RWPE2 (cell line): Measurements from ENCODE around the gene NEGR1.

Source experiments
- ATAC-seq: fragments of 200-7000 bp; cut with Tn5 transposase; 3 replicates; pipeline ENCODE4 v1.9.1; 2021; ENCODE audit warnings: low read depth
- DNase-seq: peaks from one replicate; pipeline ENCODE4 v3.0.0-alpha.2; 2020; ENCODE audit warnings: low spot score
- H3K27ac ChIP-seq: fragments of 450-650 bp; 2 replicates; pipeline ENCODE4 v1.5.1; 2017; ENCODE audit warnings: mild to moderate bottlenecking; ENCODE audit not compliant: poor library complexity, severe bottlenecking
- H3K27me3 ChIP-seq: fragments of 250-450 bp; sonication (Bioruptor Pico); 2 replicates; pipeline ENCODE4 v1.5.1; 2021; ENCODE audit warnings: mild to moderate bottlenecking, moderate library complexity; ENCODE audit not compliant: insufficient read depth, poor library complexity, severe bottlenecking
- H3K36me3 ChIP-seq: fragments of 250-450 bp; sonication (Bioruptor Pico); 2 replicates; pipeline ENCODE4 v1.5.1; 2020; ENCODE audit warnings: low read depth, mild to moderate bottlenecking, moderate library complexity
- H3K4me1 ChIP-seq: fragments of 250-450 bp; sonication (Bioruptor Pico); 2 replicates; pipeline ENCODE4 v1.5.1; 2021; ENCODE audit warnings: mild to moderate bottlenecking, moderate library complexity; ENCODE audit not compliant: insufficient read depth, poor library complexity, severe bottlenecking
- H3K4me3 ChIP-seq: fragments of 250-450 bp; sonication (Bioruptor Pico); 2 replicates; pipeline ENCODE4 v1.5.1; 2021; ENCODE audit warnings: mild to moderate bottlenecking, moderate library complexity; ENCODE audit not compliant: severe bottlenecking
- H3K9me3 ChIP-seq: fragments of 250-450 bp; sonication (Bioruptor Pico); 2 replicates; pipeline ENCODE4 v1.5.1; 2021; ENCODE audit warnings: mild to moderate bottlenecking, moderate library complexity; ENCODE audit not compliant: severe bottlenecking
- TF ChIP-seq, protein P1 (sequence below): fragments of 450-650 bp; IDR thresholded peaks from one replicate; pipeline ENCODE4 v1.5.1; 2017; ENCODE audit warnings: mild to moderate bottlenecking, moderate library complexity; ENCODE audit not compliant: poor library complexity, severe bottlenecking

NEGR1 gene

DNA sequence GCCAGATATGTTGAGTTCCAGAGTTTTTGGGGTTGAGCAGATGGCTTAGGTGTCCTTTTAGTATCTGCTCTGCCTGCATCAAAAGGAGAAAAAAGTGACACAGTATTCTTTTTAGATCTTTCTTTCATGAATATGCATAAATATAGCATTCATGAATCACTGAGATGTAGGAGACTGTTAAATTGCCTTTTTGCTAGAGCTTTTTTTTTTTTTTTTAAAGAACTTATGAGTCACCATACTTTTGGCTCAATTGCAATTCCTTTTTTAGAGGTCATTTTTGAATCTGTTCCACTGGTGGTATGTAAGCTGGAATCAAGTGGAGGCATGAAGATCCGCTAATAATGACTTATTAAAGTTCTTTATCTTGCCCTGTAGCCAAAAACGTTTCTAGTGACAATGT, 720.6 kb downstream of the NEGR1 start:
- H3K4me1 ChIP-seq, result no peaks in the 10 kb centered on the region
- ATAC-seq (no peak), DNase-seq (no peak)
- no peaks in the 10 kb centered on the region for H3K9me3 ChIP-seq
- no peak overlapping the region for H3K4me3 ChIP-seq
- no peak overlapping the region for H3K27ac ChIP-seq
- no peaks in the 10 kb centered on the region for H3K36me3 ChIP-seq
- no peaks in the 10 kb centered on the region for H3K27me3 ChIP-seq
- TF ChIP-seq, protein P1, sequence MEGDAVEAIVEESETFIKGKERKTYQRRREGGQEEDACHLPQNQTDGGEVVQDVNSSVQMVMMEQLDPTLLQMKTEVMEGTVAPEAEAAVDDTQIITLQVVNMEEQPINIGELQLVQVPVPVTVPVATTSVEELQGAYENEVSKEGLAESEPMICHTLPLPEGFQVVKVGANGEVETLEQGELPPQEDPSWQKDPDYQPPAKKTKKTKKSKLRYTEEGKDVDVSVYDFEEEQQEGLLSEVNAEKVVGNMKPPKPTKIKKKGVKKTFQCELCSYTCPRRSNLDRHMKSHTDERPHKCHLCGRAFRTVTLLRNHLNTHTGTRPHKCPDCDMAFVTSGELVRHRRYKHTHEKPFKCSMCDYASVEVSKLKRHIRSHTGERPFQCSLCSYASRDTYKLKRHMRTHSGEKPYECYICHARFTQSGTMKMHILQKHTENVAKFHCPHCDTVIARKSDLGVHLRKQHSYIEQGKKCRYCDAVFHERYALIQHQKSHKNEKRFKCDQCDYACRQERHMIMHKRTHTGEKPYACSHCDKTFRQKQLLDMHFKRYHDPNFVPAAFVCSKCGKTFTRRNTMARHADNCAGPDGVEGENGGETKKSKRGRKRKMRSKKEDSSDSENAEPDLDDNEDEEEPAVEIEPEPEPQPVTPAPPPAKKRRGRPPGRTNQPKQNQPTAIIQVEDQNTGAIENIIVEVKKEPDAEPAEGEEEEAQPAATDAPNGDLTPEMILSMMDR, result no peak

DNA sequence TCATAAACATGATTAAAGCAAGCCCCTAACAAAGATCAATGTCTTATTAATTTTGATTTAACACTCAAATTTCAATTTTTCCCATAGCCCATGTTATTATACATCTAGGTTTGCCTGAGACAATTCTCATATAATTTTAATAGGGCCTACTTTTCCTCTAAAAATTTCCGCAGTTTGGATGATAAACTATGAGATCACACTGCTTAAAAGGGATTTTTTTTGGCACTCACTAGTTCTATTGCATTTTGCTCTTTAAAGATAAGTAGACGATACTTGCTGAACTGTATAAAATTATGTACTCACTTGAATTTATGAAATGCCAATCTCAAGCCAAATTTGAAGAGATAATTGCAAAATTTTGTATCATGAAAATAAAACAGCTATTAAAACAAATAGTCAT, 721.1 kb downstream of the NEGR1 start:
- TF ChIP-seq, protein P1, result no peak
- Histone ChIP-seq H3K9me3 (no peaks in the 10 kb centered on the region), H3K27me3 (no peaks in the 10 kb centered on the region), H3K36me3 (no peaks in the 10 kb centered on the region), H3K4me3 (no peak overlapping the region), H3K4me1 (no peaks in the 10 kb centered on the region), H3K27ac (no peak overlapping the region)
- DNase-seq, result no peak
- ATAC-seq, result no peak

DNA sequence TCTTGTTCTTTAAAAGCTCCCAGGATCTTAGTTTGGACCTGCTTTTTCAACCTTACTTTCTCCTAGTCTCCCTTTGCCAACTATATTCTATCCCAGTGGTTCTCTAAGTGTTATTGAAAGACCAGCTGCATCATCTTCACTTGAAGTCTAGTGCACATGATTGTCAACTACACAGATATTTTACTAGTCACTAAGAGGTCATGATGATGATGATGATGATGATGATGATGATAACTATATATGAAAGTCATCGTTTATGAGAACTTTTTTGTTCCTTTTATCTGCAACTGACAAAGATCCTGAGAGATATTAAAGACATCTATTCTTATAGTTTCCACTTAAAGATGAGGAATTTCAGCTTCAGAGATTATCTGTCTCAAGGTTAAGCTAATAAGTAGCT, 722.5 kb downstream of the NEGR1 start:
- H3K36me3 ChIP-seq, result no peaks in the 10 kb centered on the region
- DNase-seq (no peak), ATAC-seq (no peak)
- TF ChIP-seq, protein P1, result no peak
- no peaks in the 10 kb centered on the region for H3K4me1 ChIP-seq
- H3K9me3 ChIP-seq, result no peaks in the 10 kb centered on the region
- no peaks in the 10 kb centered on the region for H3K27me3 ChIP-seq
- H3K27ac ChIP-seq, result no peak overlapping the region
- no peak overlapping the region for H3K4me3 ChIP-seq

- no peaks in the 10 kb centered on the region for H3K4me1 ChIP-seq
Measured at GRCh38 chr1:71557138-71557537, 725.2 kb downstream of the NEGR1 start.

GRCh38 chr1:71548398-71548890, 733.9 kb downstream of the NEGR1 start:
- H3K4me3 ChIP-seq, result no peak overlapping the region
- no peaks in the 10 kb centered on the region for H3K9me3 ChIP-seq
- H3K36me3 ChIP-seq, result no peaks in the 10 kb centered on the region
- peaks cover 7% of the 10 kb centered on the region for H3K27me3 ChIP-seq
- TF ChIP-seq, protein P1, result no peak
- no peak overlapping the region for H3K27ac ChIP-seq
- ATAC-seq (no peak), DNase-seq (no peak)
- no peaks in the 10 kb centered on the region for H3K4me1 ChIP-seq

More at GRCh38 chr1:71557138-71557537, 725.2 kb downstream of the NEGR1 start:
- H3K9me3 ChIP-seq, result no peaks in the 10 kb centered on the region
- peaks cover 3% of the 10 kb centered on the region for H3K27me3 ChIP-seq
- DNase-seq (no peak), ATAC-seq (no peak)
- H3K27ac ChIP-seq, result no peak overlapping the region
- no peaks in the 10 kb centered on the region for H3K36me3 ChIP-seq
- TF ChIP-seq, protein P1, result no peak
- H3K4me3 ChIP-seq, result no peak overlapping the region
